WTC11 (cell line): Measurements from ENCODE around the gene LCN10. TPM values are rescaled to one million over a fixed set of nuclear protein-coding genes. Genes with fewer than 3 reads are reported as not detected.
"Not testable (repeated sequence)": the region's sequence is repeated elsewhere in the genome, so short reads cannot be mapped to it uniquely, and the experiment has no call there.

Experiments
- ATAC-seq: fragments of 200-7000 bp; cut with Tn5 transposase; 2 replicates; pipeline ENCODE4 v1.10.0; 2021; ENCODE audit warnings: mild to moderate bottlenecking, moderate library complexity
- CTCF ChIA-PET: fragments of 300-600 bp; sonication (Branson Sonifier 250); formaldehyde crosslinking; loops from one replicate; lab custom pipeline; 2021; ENCODE audit warnings: antibody characterized with exemption; lab: Charles Lee
- POLR2A ChIA-PET: fragments of 350-600 bp; sonication (Branson Sonifier 250); formaldehyde crosslinking; loops from one replicate; lab custom pipeline; 2021; ENCODE audit warnings: antibody characterized with exemption; lab: Charles Lee
- DNase-seq: peaks from one replicate; pipeline ENCODE4 v3.0.0; 2021; ENCODE audit warnings: low spot score
- H3K27ac Mint-ChIP-seq: 2 replicates; pipeline ENCODE4 v1.8.0; 2021; ENCODE audit warnings: mixed read lengths
- H3K27me3 Mint-ChIP-seq: 2 replicates; pipeline ENCODE4 v1.8.0; 2021; ENCODE audit warnings: low read depth, mild to moderate bottlenecking, moderate library complexity, mixed read lengths
- H3K36me3 Mint-ChIP-seq: 2 replicates; pipeline ENCODE4 v1.8.0; 2021; ENCODE audit warnings: mixed read lengths
- H3K4me1 Mint-ChIP-seq: 2 replicates; pipeline ENCODE4 v1.8.0; 2022; ENCODE audit warnings: mixed read lengths
- H3K4me3 Mint-ChIP-seq: 2 replicates; pipeline ENCODE4 v1.8.0; 2021; ENCODE audit warnings: mild to moderate bottlenecking, moderate library complexity, mixed read lengths
- H3K9me3 Mint-ChIP-seq: 2 replicates; pipeline ENCODE4 v1.8.0; 2021; ENCODE audit warnings: mixed read lengths
- CBFB ChIP-seq: sonication (generic); formaldehyde crosslinking; IDR thresholded peaks from 2 replicates; pipeline ENCODE4 v1.8.1; 2022; ENCODE audit warnings: mild to moderate bottlenecking, low read depth, missing genetic modification reagents
- ESRRA ChIP-seq: sonication (generic); formaldehyde crosslinking; IDR thresholded peaks from 2 replicates; pipeline ENCODE4 v1.8.1; 2022; ENCODE audit warnings: mild to moderate bottlenecking, missing genetic modification reagents, borderline replicate concordance
- GABPB1 ChIP-seq: sonication (generic); formaldehyde crosslinking; IDR thresholded peaks from 2 replicates; pipeline ENCODE4 v1.8.1; 2023; ENCODE audit warnings: mild to moderate bottlenecking, missing genetic modification reagents
- GTF2I ChIP-seq: fragments of 250-450 bp; sonication (Bioruptor Pico); conservative IDR thresholded peaks from 2 replicates; pipeline ENCODE4 v1.4.0; 2021; ENCODE audit warnings: mild to moderate bottlenecking
- MXD4 ChIP-seq: fragments of 250-450 bp; sonication (Bioruptor Pico); IDR thresholded peaks from 2 replicates; pipeline ENCODE4 v1.8.0; 2021; ENCODE audit warnings: mild to moderate bottlenecking, moderate library complexity, borderline replicate concordance
- NFYB ChIP-seq: sonication (generic); formaldehyde crosslinking; conservative IDR thresholded peaks from 2 replicates; pipeline ENCODE4 v1.8.0; 2022; ENCODE audit warnings: low read depth, missing genetic modification reagents
- OVOL2 ChIP-seq: fragments of 250-450 bp; sonication (Bioruptor Pico); IDR thresholded peaks from 2 replicates; pipeline ENCODE4 v1.9.0; 2021; ENCODE audit warnings: mild to moderate bottlenecking, borderline replicate concordance
- PRDM15 ChIP-seq: sonication (generic); formaldehyde crosslinking; IDR thresholded peaks from 2 replicates; pipeline ENCODE4 v1.8.0; 2022; ENCODE audit warnings: missing genetic modification reagents
- PRRX2 ChIP-seq: fragments of 250-450 bp; sonication (Bioruptor Pico); IDR thresholded peaks from 2 replicates; pipeline ENCODE4 v1.8.0; 2021; ENCODE audit warnings: mild to moderate bottlenecking
- RELA ChIP-seq: sonication (generic); formaldehyde crosslinking; IDR thresholded peaks from 2 replicates; pipeline ENCODE4 v1.8.1; 2022; ENCODE audit warnings: missing genetic modification reagents, mild to moderate bottlenecking, borderline replicate concordance
- SMAD4 ChIP-seq: sonication (generic); formaldehyde crosslinking; IDR thresholded peaks from 2 replicates; pipeline ENCODE4 v1.8.0; 2022; ENCODE audit warnings: mild to moderate bottlenecking, missing genetic modification reagents
- TP53 ChIP-seq: sonication (generic); formaldehyde crosslinking; IDR thresholded peaks from 2 replicates; pipeline ENCODE4 v1.8.1; 2023; ENCODE audit warnings: mild to moderate bottlenecking, missing genetic modification reagents
- ZNF138 ChIP-seq: sonication (generic); formaldehyde crosslinking; conservative IDR thresholded peaks from 2 replicates; pipeline ENCODE4 v1.8.1; 2022; ENCODE audit warnings: mild to moderate bottlenecking, moderate library complexity, missing genetic modification reagents
- ZNF219 ChIP-seq: sonication (generic); formaldehyde crosslinking; IDR thresholded peaks from 2 replicates; pipeline ENCODE4 v1.8.0; 2023; ENCODE audit warnings: missing genetic modification reagents, mild to moderate bottlenecking, borderline replicate concordance
- ZNF263 ChIP-seq: sonication (generic); formaldehyde crosslinking; IDR thresholded peaks from 2 replicates; pipeline ENCODE4 v1.8.1; 2022; ENCODE audit warnings: low read depth, mild to moderate bottlenecking, moderate library complexity, missing genetic modification reagents
- total RNA-seq: library from RNA; stranded (reverse); gene quantifications from 3 replicates; pipeline ENCODE4 v1.2.3, GENCODE V29; 2021
- TF ChIP-seq, protein P1 (sequence below): sonication (generic); formaldehyde crosslinking; conservative IDR thresholded peaks from 2 replicates; pipeline ENCODE4 v1.8.1; 2023; ENCODE audit warnings: mild to moderate bottlenecking, low read depth, missing genetic modification reagents, moderate library complexity
- TF ChIP-seq, protein P2 (sequence below): sonication (generic); formaldehyde crosslinking; IDR thresholded peaks from 2 replicates; pipeline ENCODE4 v1.8.1; 2023; ENCODE audit warnings: mild to moderate bottlenecking, missing genetic modification reagents, borderline replicate concordance
- TF ChIP-seq, protein P3 (sequence below): sonication (generic); formaldehyde crosslinking; IDR thresholded peaks from 2 replicates; pipeline ENCODE4 v1.8.0; 2023; ENCODE audit warnings: missing genetic modification reagents
- TF ChIP-seq, protein P4 (sequence below): sonication (generic); formaldehyde crosslinking; conservative IDR thresholded peaks from 2 replicates; pipeline ENCODE4 v1.8.1; 2022; ENCODE audit warnings: mild to moderate bottlenecking, missing genetic modification reagents

LCN10 gene
- total RNA-seq, 1 experiment from 2014 or later = 2.4 TPM

GRCh38 chr9:136756134-136756438, 13.3 kb upstream of the LCN10 start (continued):
- TF ChIP-seq TP53 (CRISPR knock-in tag) = no peak
- no peak for TF ChIP-seq OVOL2 (CRISPR knock-in tag)
- TF ChIP-seq, protein P1, sequence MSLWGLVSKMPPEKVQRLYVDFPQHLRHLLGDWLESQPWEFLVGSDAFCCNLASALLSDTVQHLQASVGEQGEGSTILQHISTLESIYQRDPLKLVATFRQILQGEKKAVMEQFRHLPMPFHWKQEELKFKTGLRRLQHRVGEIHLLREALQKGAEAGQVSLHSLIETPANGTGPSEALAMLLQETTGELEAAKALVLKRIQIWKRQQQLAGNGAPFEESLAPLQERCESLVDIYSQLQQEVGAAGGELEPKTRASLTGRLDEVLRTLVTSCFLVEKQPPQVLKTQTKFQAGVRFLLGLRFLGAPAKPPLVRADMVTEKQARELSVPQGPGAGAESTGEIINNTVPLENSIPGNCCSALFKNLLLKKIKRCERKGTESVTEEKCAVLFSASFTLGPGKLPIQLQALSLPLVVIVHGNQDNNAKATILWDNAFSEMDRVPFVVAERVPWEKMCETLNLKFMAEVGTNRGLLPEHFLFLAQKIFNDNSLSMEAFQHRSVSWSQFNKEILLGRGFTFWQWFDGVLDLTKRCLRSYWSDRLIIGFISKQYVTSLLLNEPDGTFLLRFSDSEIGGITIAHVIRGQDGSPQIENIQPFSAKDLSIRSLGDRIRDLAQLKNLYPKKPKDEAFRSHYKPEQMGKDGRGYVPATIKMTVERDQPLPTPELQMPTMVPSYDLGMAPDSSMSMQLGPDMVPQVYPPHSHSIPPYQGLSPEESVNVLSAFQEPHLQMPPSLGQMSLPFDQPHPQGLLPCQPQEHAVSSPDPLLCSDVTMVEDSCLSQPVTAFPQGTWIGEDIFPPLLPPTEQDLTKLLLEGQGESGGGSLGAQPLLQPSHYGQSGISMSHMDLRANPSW = no peak
- no peak for TF ChIP-seq ESRRA (CRISPR knock-in tag)
- no peak for TF ChIP-seq PRRX2 (CRISPR knock-in tag)
- TF ChIP-seq, protein P2, sequence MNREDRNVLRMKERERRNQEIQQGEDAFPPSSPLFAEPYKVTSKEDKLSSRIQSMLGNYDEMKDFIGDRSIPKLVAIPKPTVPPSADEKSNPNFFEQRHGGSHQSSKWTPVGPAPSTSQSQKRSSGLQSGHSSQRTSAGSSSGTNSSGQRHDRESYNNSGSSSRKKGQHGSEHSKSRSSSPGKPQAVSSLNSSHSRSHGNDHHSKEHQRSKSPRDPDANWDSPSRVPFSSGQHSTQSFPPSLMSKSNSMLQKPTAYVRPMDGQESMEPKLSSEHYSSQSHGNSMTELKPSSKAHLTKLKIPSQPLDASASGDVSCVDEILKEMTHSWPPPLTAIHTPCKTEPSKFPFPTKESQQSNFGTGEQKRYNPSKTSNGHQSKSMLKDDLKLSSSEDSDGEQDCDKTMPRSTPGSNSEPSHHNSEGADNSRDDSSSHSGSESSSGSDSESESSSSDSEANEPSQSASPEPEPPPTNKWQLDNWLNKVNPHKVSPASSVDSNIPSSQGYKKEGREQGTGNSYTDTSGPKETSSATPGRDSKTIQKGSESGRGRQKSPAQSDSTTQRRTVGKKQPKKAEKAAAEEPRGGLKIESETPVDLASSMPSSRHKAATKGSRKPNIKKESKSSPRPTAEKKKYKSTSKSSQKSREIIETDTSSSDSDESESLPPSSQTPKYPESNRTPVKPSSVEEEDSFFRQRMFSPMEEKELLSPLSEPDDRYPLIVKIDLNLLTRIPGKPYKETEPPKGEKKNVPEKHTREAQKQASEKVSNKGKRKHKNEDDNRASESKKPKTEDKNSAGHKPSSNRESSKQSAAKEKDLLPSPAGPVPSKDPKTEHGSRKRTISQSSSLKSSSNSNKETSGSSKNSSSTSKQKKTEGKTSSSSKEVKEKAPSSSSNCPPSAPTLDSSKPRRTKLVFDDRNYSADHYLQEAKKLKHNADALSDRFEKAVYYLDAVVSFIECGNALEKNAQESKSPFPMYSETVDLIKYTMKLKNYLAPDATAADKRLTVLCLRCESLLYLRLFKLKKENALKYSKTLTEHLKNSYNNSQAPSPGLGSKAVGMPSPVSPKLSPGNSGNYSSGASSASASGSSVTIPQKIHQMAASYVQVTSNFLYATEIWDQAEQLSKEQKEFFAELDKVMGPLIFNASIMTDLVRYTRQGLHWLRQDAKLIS (CRISPR knock-in tag) = no peak
- no peak for TF ChIP-seq SMAD4 (CRISPR knock-in tag)
- no peak for TF ChIP-seq RELA (CRISPR knock-in tag)
- no peak for TF ChIP-seq GABPB1
- TF ChIP-seq, all 79 proteins: peak for 0

GRCh38 chr9:136755302-136756133, 12.8 kb upstream of the LCN10 start:
- H3K4me3 Mint-ChIP-seq, ATAC-seq, DNase-seq, H3K27me3 Mint-ChIP-seq, H3K27ac Mint-ChIP-seq, POLR2A ChIA-PET, H3K4me1 Mint-ChIP-seq: not testable (repeated sequence)
- Mint-ChIP-seq H3K36me3 (peaks cover 11% of the 10 kb centered on the region), H3K9me3 (peaks cover 33% of the 10 kb centered on the region)
- TF ChIP-seq GTF2I (CRISPR knock-in tag) = peak; percentile 63; the same call in 1 of the 2 replicates
- CTCF ChIA-PET = interaction anchor here (0.7 to 1.7 kb wide), 6 partner anchors 8 to 293 kb away, joined by 3 to 11 read pairs (median 4); partner anchors contain the start of gene LCN10

GRCh38 chr9:136754626-136755301, 12.0 kb upstream of the LCN10 start:
- H3K36me3 Mint-ChIP-seq = peaks cover 11% of the 10 kb centered on the region
- POLR2A ChIA-PET = no interaction called here
- H3K9me3 Mint-ChIP-seq = peaks cover 33% of the 10 kb centered on the region
- no peak overlapping the region for H3K4me3 Mint-ChIP-seq
- H3K27ac Mint-ChIP-seq = no peak overlapping the region
- CTCF ChIA-PET = interaction anchor here (0.7 to 1.7 kb wide), 8 partner anchors 8 to 294 kb away, joined by 3 to 11 read pairs (median 3); partner anchors contain the start of gene LCN10
- no peaks in the 10 kb centered on the region for H3K4me1 Mint-ChIP-seq
- peaks cover 3% of the 10 kb centered on the region; the same call in 1 of the 2 replicates for H3K27me3 Mint-ChIP-seq
- DNase-seq (no peak), ATAC-seq (peak; percentile 61)
- TF ChIP-seq MXD4 (CRISPR knock-in tag) = no peak
- no peak for TF ChIP-seq TP53 (CRISPR knock-in tag)
- TF ChIP-seq, protein P3, sequence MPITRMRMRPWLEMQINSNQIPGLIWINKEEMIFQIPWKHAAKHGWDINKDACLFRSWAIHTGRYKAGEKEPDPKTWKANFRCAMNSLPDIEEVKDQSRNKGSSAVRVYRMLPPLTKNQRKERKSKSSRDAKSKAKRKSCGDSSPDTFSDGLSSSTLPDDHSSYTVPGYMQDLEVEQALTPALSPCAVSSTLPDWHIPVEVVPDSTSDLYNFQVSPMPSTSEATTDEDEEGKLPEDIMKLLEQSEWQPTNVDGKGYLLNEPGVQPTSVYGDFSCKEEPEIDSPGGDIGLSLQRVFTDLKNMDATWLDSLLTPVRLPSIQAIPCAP (CRISPR knock-in tag) = no peak
- no peak for TF ChIP-seq ZNF263
- TF ChIP-seq GABPB1 = no peak
- TF ChIP-seq ZNF219 = no peak
- TF ChIP-seq, protein P4, sequence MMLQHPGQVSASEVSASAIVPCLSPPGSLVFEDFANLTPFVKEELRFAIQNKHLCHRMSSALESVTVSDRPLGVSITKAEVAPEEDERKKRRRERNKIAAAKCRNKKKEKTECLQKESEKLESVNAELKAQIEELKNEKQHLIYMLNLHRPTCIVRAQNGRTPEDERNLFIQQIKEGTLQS = no peak
- no peak for TF ChIP-seq ZNF138 (CRISPR knock-in tag)
- no peak for TF ChIP-seq PRDM15
- TF ChIP-seq NFYB (CRISPR knock-in tag) = no peak
- no peak for TF ChIP-seq CBFB (CRISPR knock-in tag)
